KMS-11 (cell line): ENCODE measurements around the gene PIK3C2B.

Experiments
- H2AFZ ChIP-seq: fragments of 200-600 bp; sonication (generic); 2 replicates; pipeline ENCODE4 v1.6.1; 2016; ENCODE audit warnings: antibody characterized with exemption, mixed run types, low read depth
- H3K27ac ChIP-seq: fragments of 200-600 bp; sonication (generic); 2 replicates; pipeline ENCODE4 v1.6.1; 2016; ENCODE audit warnings: mild to moderate bottlenecking, mixed run types
- H3K27me3 ChIP-seq: fragments of 200-600 bp; sonication (generic); 2 replicates; pipeline ENCODE4 v1.6.1; 2017; ENCODE audit warnings: mild to moderate bottlenecking, low read depth, mixed run types, moderate library complexity; ENCODE audit not compliant: insufficient read depth
- H3K36me3 ChIP-seq: fragments of 200-600 bp; sonication (generic); 2 replicates; pipeline ENCODE4 v1.6.1; 2017; ENCODE audit warnings: mild to moderate bottlenecking, mixed run types; ENCODE audit not compliant: insufficient read depth
- H3K4me1 ChIP-seq: fragments of 200-600 bp; sonication (generic); 2 replicates; pipeline ENCODE4 v1.6.1; 2016; ENCODE audit warnings: mild to moderate bottlenecking, low read depth, mixed run types; ENCODE audit not compliant: poor library complexity, severe bottlenecking
- H3K4me2 ChIP-seq: fragments of 200-600 bp; sonication (generic); 2 replicates; pipeline ENCODE4 v1.7.0; 2016; ENCODE audit warnings: mild to moderate bottlenecking, mixed run types
- H3K4me3 ChIP-seq: fragments of 200-600 bp; sonication (generic); IDR thresholded peaks from 2 replicates; pipeline ENCODE4 v1.6.1; 2017; ENCODE audit warnings: low read depth, low read length, mixed read lengths; ENCODE audit not compliant: insufficient read depth
- H3K79me2 ChIP-seq: fragments of 200-600 bp; sonication (generic); 2 replicates; pipeline ENCODE4 v1.6.1; 2016; ENCODE audit warnings: low read depth, mixed run types; ENCODE audit not compliant: insufficient read depth
- H3K9ac ChIP-seq: fragments of 200-600 bp; sonication (generic); 2 replicates; pipeline ENCODE4 v1.6.1; 2016; ENCODE audit warnings: mild to moderate bottlenecking, mixed run types
- H4K20me1 ChIP-seq: fragments of 200-600 bp; sonication (generic); 2 replicates; pipeline ENCODE4 v1.6.1; 2016; ENCODE audit warnings: mild to moderate bottlenecking, mixed run types; ENCODE audit not compliant: insufficient read depth
- TF ChIP-seq, protein P1 (sequence below): fragments of 200-600 bp; sonication (generic); conservative IDR thresholded peaks from 2 replicates; pipeline ENCODE4 v1.6.1; 2017; ENCODE audit warnings: low read depth, mild to moderate bottlenecking, antibody characterized with exemption, low read length, moderate library complexity, mixed read lengths

PIK3C2B gene

GRCh38 chr1:204478172-204478899, 16.3 kb downstream of the PIK3C2B start:
- Histone ChIP-seq H4K20me1 (no peaks in the 10 kb centered on the region), H3K4me2 (no peak overlapping the region), H3K79me2 (no peaks in the 10 kb centered on the region), H3K36me3 (no peaks in the 10 kb centered on the region), H3K4me3 (no peak overlapping the region), H3K27me3 (no peaks in the 10 kb centered on the region), H3K9ac (no peak overlapping the region), H3K4me1 (no peaks in the 10 kb centered on the region), H2AFZ (no peak overlapping the region), H3K27ac (no peak overlapping the region)
- TF ChIP-seq, protein P1, sequence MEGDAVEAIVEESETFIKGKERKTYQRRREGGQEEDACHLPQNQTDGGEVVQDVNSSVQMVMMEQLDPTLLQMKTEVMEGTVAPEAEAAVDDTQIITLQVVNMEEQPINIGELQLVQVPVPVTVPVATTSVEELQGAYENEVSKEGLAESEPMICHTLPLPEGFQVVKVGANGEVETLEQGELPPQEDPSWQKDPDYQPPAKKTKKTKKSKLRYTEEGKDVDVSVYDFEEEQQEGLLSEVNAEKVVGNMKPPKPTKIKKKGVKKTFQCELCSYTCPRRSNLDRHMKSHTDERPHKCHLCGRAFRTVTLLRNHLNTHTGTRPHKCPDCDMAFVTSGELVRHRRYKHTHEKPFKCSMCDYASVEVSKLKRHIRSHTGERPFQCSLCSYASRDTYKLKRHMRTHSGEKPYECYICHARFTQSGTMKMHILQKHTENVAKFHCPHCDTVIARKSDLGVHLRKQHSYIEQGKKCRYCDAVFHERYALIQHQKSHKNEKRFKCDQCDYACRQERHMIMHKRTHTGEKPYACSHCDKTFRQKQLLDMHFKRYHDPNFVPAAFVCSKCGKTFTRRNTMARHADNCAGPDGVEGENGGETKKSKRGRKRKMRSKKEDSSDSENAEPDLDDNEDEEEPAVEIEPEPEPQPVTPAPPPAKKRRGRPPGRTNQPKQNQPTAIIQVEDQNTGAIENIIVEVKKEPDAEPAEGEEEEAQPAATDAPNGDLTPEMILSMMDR: no peak

- H2AFZ ChIP-seq: no peak overlapping the region
- no peak overlapping the region for H3K4me3 ChIP-seq
- H3K79me2 ChIP-seq: no peaks in the 10 kb centered on the region
- no peak overlapping the region for H3K4me2 ChIP-seq
- no peaks in the 10 kb centered on the region for H3K4me1 ChIP-seq
- TF ChIP-seq, protein P1: no peak
- no peaks in the 10 kb centered on the region for H3K36me3 ChIP-seq
- H4K20me1 ChIP-seq: no peaks in the 10 kb centered on the region
- no peak overlapping the region for H3K27ac ChIP-seq
- no peak overlapping the region for H3K9ac ChIP-seq
- no peaks in the 10 kb centered on the region for H3K27me3 ChIP-seq
Observed at GRCh38 chr1:204477036-204477740, 17.4 kb downstream of the PIK3C2B start.

DNA sequence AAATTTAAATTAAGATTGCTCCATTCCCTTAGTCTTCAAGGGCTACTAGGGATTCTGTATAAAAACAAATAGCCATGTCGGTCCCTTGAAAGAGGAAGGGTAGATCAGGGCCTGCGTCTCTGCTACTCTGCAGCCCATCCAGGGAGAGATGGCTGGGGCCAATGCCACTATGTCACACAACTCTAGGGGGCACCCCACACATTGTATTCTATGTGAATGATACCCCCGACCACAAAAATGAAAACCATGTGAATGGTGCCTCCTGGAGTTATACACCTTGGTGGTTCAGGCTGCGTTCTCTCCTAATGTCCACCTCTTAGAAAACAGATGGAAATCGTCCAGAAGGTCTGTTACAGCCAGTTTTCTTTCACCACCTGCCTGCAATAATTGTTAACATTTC, 18.0 kb downstream of the PIK3C2B start:
- TF ChIP-seq, protein P1: no peak
- H3K79me2 ChIP-seq: no peaks in the 10 kb centered on the region
- no peak overlapping the region for H2AFZ ChIP-seq
- H3K4me1 ChIP-seq: no peaks in the 10 kb centered on the region
- no peak overlapping the region for H3K27ac ChIP-seq
- no peaks in the 10 kb centered on the region for H4K20me1 ChIP-seq
- no peak overlapping the region for H3K9ac ChIP-seq
- no peak overlapping the region for H3K4me2 ChIP-seq
- no peaks in the 10 kb centered on the region for H3K27me3 ChIP-seq
- H3K4me3 ChIP-seq: no peak overlapping the region
- H3K36me3 ChIP-seq: no peaks in the 10 kb centered on the region

- Histone ChIP-seq H3K36me3 (no peaks in the 10 kb centered on the region), H3K4me2 (no peak overlapping the region), H3K79me2 (no peaks in the 10 kb centered on the region), H3K27ac (no peak overlapping the region), H3K4me1 (no peaks in the 10 kb centered on the region), H3K4me3 (no peak overlapping the region), H2AFZ (no peak overlapping the region), H3K27me3 (no peaks in the 10 kb centered on the region), H4K20me1 (no peaks in the 10 kb centered on the region), H3K9ac (no peak overlapping the region)
- TF ChIP-seq, protein P1: no peak
Observed at GRCh38 chr1:204475656-204476432, 18.8 kb downstream of the PIK3C2B start.
